ENCODE results near the gene VIL1. TPM values are rescaled to one million over a fixed set of nuclear protein-coding genes. Genes with fewer than 3 reads are reported as not detected.

Gene VIL1
- total RNA-seq = 1 to 10 TPM in 2 of 4 donors, under 1 TPM in 2; 0.21 to 3.3 (median 1.1) TPM

DNA sequence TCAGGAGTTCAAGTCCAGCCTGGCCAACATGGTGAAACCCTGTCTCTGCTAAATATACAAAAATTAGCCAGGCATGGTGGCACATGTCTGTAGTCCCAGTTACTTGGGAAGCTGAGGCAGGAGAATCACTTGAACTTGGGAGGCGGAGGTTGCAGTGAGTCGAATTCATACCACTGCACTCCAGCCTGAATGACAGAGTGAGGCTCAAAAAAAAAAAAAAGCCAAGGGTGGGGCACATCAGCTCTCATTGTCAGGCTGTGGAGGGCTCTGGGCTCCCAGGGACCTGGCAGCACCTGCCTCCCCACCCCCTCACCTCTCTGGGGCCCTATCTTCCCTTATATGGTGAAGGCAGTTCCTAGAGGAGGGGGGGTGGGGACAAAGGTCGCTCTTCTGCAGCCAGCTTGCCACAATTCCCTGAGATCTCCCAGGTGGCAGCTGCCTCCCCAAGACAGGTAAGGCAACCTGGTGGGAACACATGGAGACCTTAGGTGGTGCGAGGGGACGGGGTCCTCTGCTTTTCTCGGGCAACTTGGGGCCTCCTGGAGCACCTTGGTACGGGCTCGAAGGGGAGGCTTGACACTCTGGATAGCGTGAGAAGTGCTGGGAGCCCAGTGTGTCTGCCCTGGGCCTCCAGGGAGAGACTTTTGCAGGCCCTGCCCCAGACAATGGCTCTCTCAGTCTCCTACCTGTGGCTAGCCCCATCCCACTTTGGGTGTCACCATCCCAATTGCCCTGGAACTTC lies at the start of gene VIL1:
VIL1 (plus strand) TSS at position 407 of the 742 bp plus-strand sequence. CDS start 4,656 bp downstream, outside the sequence.
- TF ChIP-seq POLR2AphosphoS5 (IDR thresholded peaks at IDR 0.05) (no peak), EP300 (IDR thresholded peaks at IDR 0.05) (no peak), CTCF (IDR thresholded peaks at IDR 0.05) (no peak), POLR2A (IDR thresholded peaks at IDR 0.05) (no peak)
- H3K27me3 ChIP-seq = no peaks in the 10 kb centered on the region
- H3K4me3 ChIP-seq = no peak within 1 kb of the TSS
- H3K4me1 ChIP-seq = no peaks in the 10 kb centered on the region
- H3K9me3 ChIP-seq = no peaks in the 10 kb centered on the region
- DNase-seq (ENCODE audit: low spot score in 2 of 2) = no peak
- H3K27ac ChIP-seq = no peak within 1 kb of the TSS
- WGBS = 74% methylated on average over 3 of the region's 9 CpGs
- H3K36me3 ChIP-seq = no peaks in the 10 kb centered on the region

DNA sequence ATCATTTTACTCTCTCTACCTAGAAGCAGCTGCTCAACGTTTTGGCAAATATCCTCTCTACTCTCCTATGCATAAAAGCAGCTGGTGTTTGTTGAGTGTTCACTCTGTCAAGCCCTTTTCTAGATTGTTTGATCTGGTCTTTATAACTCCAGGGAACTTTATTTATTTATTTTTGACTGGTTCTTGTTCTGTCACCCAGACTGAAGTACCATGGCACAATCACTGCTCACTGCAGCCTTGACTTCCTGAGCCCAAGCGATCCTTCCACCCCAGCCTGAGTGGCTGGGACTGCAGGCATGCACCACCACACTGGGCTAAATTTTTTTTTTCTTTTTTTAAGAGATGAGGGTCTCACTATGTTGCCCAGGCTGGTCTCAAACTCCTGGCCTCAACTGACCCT lies 49.6 kb upstream of the VIL1 start:
- H3K4me3 ChIP-seq = no peak overlapping the region
- TF ChIP-seq CTCF (IDR thresholded peaks at IDR 0.05) (no peak), EP300 (IDR thresholded peaks at IDR 0.05) (no peak), POLR2A (IDR thresholded peaks at IDR 0.05) (no peak), POLR2AphosphoS5 (IDR thresholded peaks at IDR 0.05) (no peak)
- 53% methylated on average over 2 of the region's 2 CpGs for WGBS
- H3K27me3 ChIP-seq = no peaks in the 10 kb centered on the region
- no peaks in the 10 kb centered on the region for H3K9me3 ChIP-seq
- H3K36me3 ChIP-seq = no peaks in the 10 kb centered on the region
- H3K4me1 ChIP-seq = peaks cover 11% of the 10 kb centered on the region
- H3K27ac ChIP-seq = peak overlapping the region; percentile 86
- no peak for DNase-seq (ENCODE audit: low spot score in 2 of 2)

DNA sequence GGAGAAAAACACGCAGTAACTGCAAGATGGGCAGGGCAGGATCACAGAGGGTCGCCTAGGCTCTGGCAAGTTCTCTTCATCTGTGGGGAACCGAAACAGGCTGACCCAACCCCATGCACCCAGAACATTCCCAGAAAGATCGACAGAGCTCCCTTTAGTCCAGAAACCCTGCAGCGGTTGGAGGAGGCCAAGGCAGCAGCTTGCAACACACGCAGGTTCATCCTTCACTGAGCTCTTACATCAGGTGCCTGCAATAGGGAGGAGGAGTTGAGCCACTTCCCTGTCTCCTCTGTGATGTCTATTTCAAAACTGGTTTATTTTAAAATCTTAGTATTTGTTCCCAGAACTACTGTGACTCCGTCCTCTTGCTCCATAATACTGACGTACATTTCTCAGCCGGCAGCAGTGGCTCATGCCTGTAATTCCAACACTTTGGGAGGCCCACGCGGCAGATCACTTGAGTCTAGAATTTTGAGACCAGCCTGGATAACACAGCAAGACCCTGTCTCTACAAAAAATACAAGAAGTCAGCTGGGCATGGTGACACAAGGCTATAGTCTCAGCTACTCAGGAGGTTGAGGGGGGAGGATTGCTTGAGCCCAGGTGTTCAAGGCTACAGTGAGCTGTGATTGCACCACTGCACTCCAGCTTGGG lies 48.4 kb upstream of the VIL1 start:
- WGBS = 70% methylated on average over 11 of the region's 11 CpGs
- H3K4me1 ChIP-seq = peaks cover 13% of the 10 kb centered on the region
- no peak for TF ChIP-seq EP300 (IDR thresholded peaks at IDR 0.05)
- TF ChIP-seq POLR2AphosphoS5 (IDR thresholded peaks at IDR 0.05) = peak in 2 of 3 donors; percentile 30 to 51
- no peak for TF ChIP-seq CTCF (IDR thresholded peaks at IDR 0.05)
- H3K27ac ChIP-seq = peak overlapping the region; percentile 64
- no peaks in the 10 kb centered on the region for H3K27me3 ChIP-seq
- H3K9me3 ChIP-seq = no peaks in the 10 kb centered on the region
- no peaks in the 10 kb centered on the region for H3K36me3 ChIP-seq
- no peak overlapping the region for H3K4me3 ChIP-seq
- no peak for DNase-seq (ENCODE audit: low spot score in 2 of 2)

- no peak overlapping the region for H3K27ac ChIP-seq
Measured at GRCh38 chr2:218371983-218372350, 47.0 kb upstream of the VIL1 start.

More at GRCh38 chr2:218371983-218372350, 47.0 kb upstream of the VIL1 start:
- no peaks in the 10 kb centered on the region for H3K9me3 ChIP-seq
- no peaks in the 10 kb centered on the region for H3K36me3 ChIP-seq
- H3K4me1 ChIP-seq = peaks cover 13% of the 10 kb centered on the region
- TF ChIP-seq POLR2AphosphoS5 (IDR thresholded peaks at IDR 0.05) (no peak), EP300 (IDR thresholded peaks at IDR 0.05) (no peak), CTCF (IDR thresholded peaks at IDR 0.05) (no peak), POLR2A (IDR thresholded peaks at IDR 0.05) (no peak)
- no peak overlapping the region for H3K4me3 ChIP-seq
- no peak for DNase-seq (ENCODE audit: low spot score in 2 of 2)
- no peaks in the 10 kb centered on the region for H3K27me3 ChIP-seq
